Hepatocyte (in vitro differentiated cells): ENCODE measurements around the gene TNFRSF21. TPM values are rescaled to one million over a fixed set of nuclear protein-coding genes. Genes with fewer than 3 reads are reported as not detected.
A peak's percentile ranks its signal among the peaks of the same experiment; 100 is the strongest.

Experiments used
- DNase-seq: peaks from one replicate; pipeline ENCODE4 v3.0.0-alpha.2; 2016; ENCODE audit warnings: low spot score
- H2AFZ ChIP-seq: fragments of 200-600 bp; sonication (generic); 2 replicates; pipeline ENCODE4 v1.6.0; 2016; ENCODE audit warnings: antibody characterized with exemption, mild to moderate bottlenecking
- H3K27ac ChIP-seq: fragments of 200-600 bp; sonication (generic); 2 replicates; pipeline ENCODE4 v1.5.1; 2016; ENCODE audit warnings: mild to moderate bottlenecking
- H3K27me3 ChIP-seq: fragments of 200-600 bp; sonication (generic); 2 replicates; pipeline ENCODE4 v1.6.1; 2016
- H3K36me3 ChIP-seq: fragments of 200-600 bp; sonication (generic); replicated peaks from 2 replicates; pipeline ENCODE4 v1.5.1; 2016; ENCODE audit warnings: low read depth; ENCODE audit not compliant: insufficient read depth
- H3K4me1 ChIP-seq: fragments of 200-600 bp; sonication (generic); 2 replicates; pipeline ENCODE4 v1.5.1; 2016; ENCODE audit warnings: mild to moderate bottlenecking, moderate library complexity; ENCODE audit not compliant: insufficient read depth
- H3K4me2 ChIP-seq: fragments of 200-600 bp; sonication (generic); 2 replicates; pipeline ENCODE4 v1.6.0; 2016
- H3K4me3 ChIP-seq: fragments of 200-600 bp; sonication (generic); 2 replicates; pipeline ENCODE4 v1.5.1; 2016; ENCODE audit warnings: mild to moderate bottlenecking
- H3K79me2 ChIP-seq: fragments of 200-600 bp; sonication (generic); 2 replicates; pipeline ENCODE4 v1.6.0; 2017; ENCODE audit warnings: mild to moderate bottlenecking
- H3K9me2 ChIP-seq: fragments of 200-600 bp; sonication (generic); replicated peaks from 2 replicates; pipeline ENCODE4 v1.6.0; 2017; ENCODE audit warnings: mild to moderate bottlenecking; ENCODE audit not compliant: insufficient read depth
- H3K9me3 ChIP-seq: fragments of 200-600 bp; sonication (generic); 2 replicates; pipeline ENCODE4 v1.5.1; 2016; ENCODE audit warnings: low read depth, mild to moderate bottlenecking
- H4K20me1 ChIP-seq: fragments of 200-600 bp; sonication (generic); 2 replicates; pipeline ENCODE4 v1.6.0; 2016; ENCODE audit warnings: mild to moderate bottlenecking; ENCODE audit not compliant: insufficient read depth, poor library complexity, severe bottlenecking
- CTCF ChIP-seq: fragments of 200-600 bp; sonication (generic); IDR thresholded peaks from 2 replicates; pipeline ENCODE4 v1.5.1; 2016; ENCODE audit warnings: antibody characterized with exemption, mild to moderate bottlenecking; ENCODE audit not compliant: poor library complexity
- EZH2 ChIP-seq: fragments of 200-600 bp; sonication (generic); IDR thresholded peaks from 2 replicates; pipeline ENCODE4 v1.6.1; 2016; ENCODE audit warnings: antibody characterized with exemption, mild to moderate bottlenecking, borderline replicate concordance
- EZH2phosphoT487 ChIP-seq: fragments of 200-600 bp; sonication (generic); IDR thresholded peaks from one replicate; pipeline ENCODE4 v1.6.1; 2018; ENCODE audit warnings: antibody characterized with exemption, mild to moderate bottlenecking, low read depth, moderate library complexity; ENCODE audit not compliant: unreplicated experiment, severe bottlenecking
- WGBS: methylation state at CpG from one replicate; pipeline ENCODE4 v1.1.6; 2016; ENCODE audit warnings: low lambda C conversion rate; ENCODE audit errors: missing lambda C conversion rate; 5-methylcytosine and 5-hydroxymethylcytosine counted together
- polyA plus RNA-seq: library from polyadenylated mRNA; unstranded; fragments of >200 nt; fragmentation: Nextera tagmentation; extraction: Ambion mirVana; gene quantifications from 2 replicates; pipeline ENCODE4 v1.2.1, GENCODE V29; 2016
- total RNA-seq: library from RNA; depleted of rRNA; stranded (reverse); fragments of >200 nt; gene quantifications from 2 replicates; pipeline ENCODE4 v1.2.3, GENCODE V29; 2014

The TNFRSF21 gene
- total and polyA plus RNA-seq, 2 experiments from 2014 or later = 52.1 to 104 TPM

GRCh38 chr6:47238456-47238995, 71.2 kb downstream of the TNFRSF21 start:
- WGBS = 49% methylated on average over 1 of the region's 1 CpG
- H3K79me2 ChIP-seq = peaks cover 31% of the 10 kb centered on the region

GRCh38 chr6:47237196-47237595, 72.5 kb downstream of the TNFRSF21 start:
- WGBS = 95% methylated on average over 5 of the region's 5 CpGs
- no peak for DNase-seq
- TF ChIP-seq EZH2phosphoT487 (no peak), CTCF (no peak), EZH2 (no peak)
- H3K4me2 ChIP-seq = no peak overlapping the region
- H3K36me3 ChIP-seq = no peaks in the 10 kb centered on the region
- no peak overlapping the region for H3K4me3 ChIP-seq
- no peak overlapping the region for H2AFZ ChIP-seq
- H3K4me1 ChIP-seq = peaks cover 34% of the 10 kb centered on the region
- H3K27me3 ChIP-seq = no peaks in the 10 kb centered on the region
- no peaks in the 10 kb centered on the region for H3K9me3 ChIP-seq
- H3K27ac ChIP-seq = peak overlapping the region; percentile 86
- no peaks in the 10 kb centered on the region for H4K20me1 ChIP-seq
- no peaks in the 10 kb centered on the region for H3K9me2 ChIP-seq
- peaks cover 28% of the 10 kb centered on the region for H3K79me2 ChIP-seq

More at GRCh38 chr6:47238456-47238995, 71.2 kb downstream of the TNFRSF21 start:
- Histone ChIP-seq H3K9me2 (no peaks in the 10 kb centered on the region), H3K4me2 (no peak overlapping the region), H3K36me3 (no peaks in the 10 kb centered on the region), H3K27me3 (no peaks in the 10 kb centered on the region), H3K4me3 (no peak overlapping the region), H3K27ac (peak overlapping the region; percentile 86), H2AFZ (no peak overlapping the region), H3K9me3 (no peaks in the 10 kb centered on the region), H4K20me1 (no peaks in the 10 kb centered on the region), H3K4me1 (peaks cover 36% of the 10 kb centered on the region)
- DNase-seq = peak; percentile 35
- no peak for TF ChIP-seq EZH2
- TF ChIP-seq EZH2phosphoT487 = no peak
- no peak for TF ChIP-seq CTCF

- Histone ChIP-seq H3K27me3 (no peaks in the 10 kb centered on the region), H3K9me2 (no peaks in the 10 kb centered on the region), H3K4me2 (peak overlapping the region; percentile 35), H3K27ac (peak overlapping the region; percentile 86), H3K4me1 (peaks cover 34% of the 10 kb centered on the region), H3K4me3 (no peak overlapping the region), H2AFZ (no peak overlapping the region), H3K36me3 (no peaks in the 10 kb centered on the region), H3K79me2 (peaks cover 28% of the 10 kb centered on the region), H3K9me3 (no peaks in the 10 kb centered on the region), H4K20me1 (no peaks in the 10 kb centered on the region)
- DNase-seq = peak; percentile 31
- WGBS = 47% methylated on average over 8 of the region's 8 CpGs
- TF ChIP-seq CTCF (no peak), EZH2phosphoT487 (no peak), EZH2 (no peak)
Observed at GRCh38 chr6:47235964-47236760, 73.5 kb downstream of the TNFRSF21 start.
